Hematopoietic multipotent progenitor cell treated with erythropoietin and hydrocortisone succinate and interleukin-3 and kit ligand, for 15 days (in vitro differentiated cells): Measurements from ENCODE around the gene LRFN5.
"Not testable (repeated sequence)": the region's sequence is repeated elsewhere in the genome, so short reads cannot be mapped to it uniquely, and the experiment has no call there.

Experiments used
- DNase-seq: peaks from one replicate; pipeline ENCODE4 v3.0.0-alpha.2; 2015; ENCODE audit warnings: low spot score

The LRFN5 gene

GRCh38 chr14:41899416-41899815, 292.7 kb downstream of the LRFN5 start:
- no peak for DNase-seq

GRCh38 chr14:41900644-41901043, 294.0 kb downstream of the LRFN5 start:
- no peak for DNase-seq

- DNase-seq, result no peak
Measured at GRCh38 chr14:41901089-41901488, 294.4 kb downstream of the LRFN5 start.

DNA sequence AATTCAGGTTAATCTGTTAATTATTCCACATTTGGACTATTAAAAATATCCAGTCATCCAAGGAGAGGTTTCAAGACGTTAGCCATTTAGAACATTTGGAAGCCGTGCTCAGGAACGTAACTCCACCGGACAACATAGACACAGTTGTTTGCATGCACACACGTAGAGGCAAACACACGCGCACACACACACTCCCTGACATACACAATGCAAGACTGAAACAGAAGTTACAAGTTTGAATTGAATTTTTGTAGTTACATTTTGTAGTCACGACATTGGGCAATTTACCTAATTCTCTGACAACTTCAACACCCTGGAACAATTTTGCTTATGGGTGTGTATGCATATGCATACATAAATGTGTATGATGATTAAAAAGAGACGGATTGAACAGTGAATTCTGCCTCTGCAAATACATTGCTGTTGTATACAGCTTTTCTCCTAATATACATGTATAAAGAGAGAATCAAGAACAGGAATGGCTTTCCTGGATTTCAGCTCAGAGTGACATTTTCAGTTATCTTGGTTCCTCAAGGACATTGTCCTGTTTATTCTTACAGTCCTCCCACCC, 298.8 kb downstream of the LRFN5 start:
- no peak for DNase-seq

DNA sequence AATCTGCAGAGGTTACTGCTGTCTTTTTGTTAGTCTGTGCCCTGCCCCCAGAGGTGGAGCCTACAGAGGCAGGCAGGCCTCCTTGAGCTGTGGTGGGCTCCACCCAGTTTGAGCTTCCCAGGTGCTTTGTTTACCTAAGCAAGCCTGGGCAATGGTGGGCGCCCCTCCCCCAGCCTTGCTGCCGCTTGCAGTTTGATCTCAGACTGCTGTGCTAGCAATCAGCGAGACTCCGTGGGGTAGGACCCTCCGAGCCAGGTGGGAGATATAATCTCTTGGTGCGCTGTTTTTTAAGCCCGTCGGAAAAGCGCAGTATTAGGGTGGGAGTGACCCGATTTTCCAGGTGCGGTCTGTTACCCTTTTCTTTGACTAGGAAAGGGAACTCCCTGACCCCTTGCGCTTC, 304.5 kb downstream of the LRFN5 start:
- not testable (repeated sequence) for DNase-seq

DNA sequence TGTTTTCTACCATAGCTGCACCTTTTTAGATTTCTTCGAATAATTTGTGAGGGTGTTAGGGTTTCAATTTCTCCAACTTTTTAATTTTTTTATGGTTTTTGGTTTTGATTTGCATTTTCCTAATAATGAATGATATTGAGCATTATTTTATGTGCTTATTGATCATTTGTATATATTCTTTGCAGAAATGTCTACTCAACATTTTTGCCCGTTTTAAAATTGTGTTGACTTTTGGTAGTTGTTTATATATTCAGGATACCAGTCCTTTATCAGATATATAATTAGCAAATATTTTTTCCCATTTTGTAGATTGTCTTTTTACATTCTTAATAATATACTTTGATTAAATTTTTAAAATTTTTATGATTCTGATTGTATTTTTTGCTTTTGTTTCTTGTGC, 306.7 kb downstream of the LRFN5 start:
- no peak for DNase-seq

GRCh38 chr14:41915732-41916131, 309.1 kb downstream of the LRFN5 start:
- DNase-seq, result no peak

DNA sequence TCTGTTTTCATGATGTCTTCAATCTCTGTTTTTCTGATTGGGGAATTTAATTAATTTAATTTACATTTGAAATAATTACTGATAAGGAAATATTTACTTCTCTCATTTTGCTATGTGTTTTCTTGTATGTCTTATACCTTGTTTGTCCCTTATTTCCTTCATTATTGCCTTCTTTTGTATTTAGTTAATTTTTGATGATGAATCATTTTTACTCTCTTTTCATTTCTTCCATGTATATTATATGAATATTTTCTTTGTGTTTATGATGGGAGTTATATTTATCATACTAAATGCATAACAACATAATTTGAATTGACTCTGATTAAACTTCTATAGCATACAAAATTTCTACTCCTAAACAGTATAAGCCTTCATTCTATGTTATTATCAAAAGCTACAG, 309.6 kb downstream of the LRFN5 start:
- no peak for DNase-seq

DNA sequence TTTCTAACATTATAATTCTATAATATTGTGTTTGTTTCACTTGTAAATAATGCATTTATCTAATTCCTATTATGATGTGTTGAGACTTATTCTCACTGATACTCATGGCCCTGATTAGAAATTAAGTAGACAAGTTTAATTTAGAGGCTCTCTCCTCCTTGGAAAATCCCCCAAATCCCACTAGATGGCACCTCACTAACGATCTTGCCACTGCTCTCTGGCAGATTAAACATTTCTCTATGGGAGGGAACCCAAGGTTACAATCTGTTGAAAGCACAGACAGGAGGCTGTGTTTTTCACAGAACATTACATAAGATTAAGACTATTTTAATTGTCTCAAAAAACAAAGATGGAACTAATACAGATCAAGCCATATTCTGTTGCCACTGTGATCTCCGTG, 318.7 kb downstream of the LRFN5 start:
- no peak for DNase-seq

DNA sequence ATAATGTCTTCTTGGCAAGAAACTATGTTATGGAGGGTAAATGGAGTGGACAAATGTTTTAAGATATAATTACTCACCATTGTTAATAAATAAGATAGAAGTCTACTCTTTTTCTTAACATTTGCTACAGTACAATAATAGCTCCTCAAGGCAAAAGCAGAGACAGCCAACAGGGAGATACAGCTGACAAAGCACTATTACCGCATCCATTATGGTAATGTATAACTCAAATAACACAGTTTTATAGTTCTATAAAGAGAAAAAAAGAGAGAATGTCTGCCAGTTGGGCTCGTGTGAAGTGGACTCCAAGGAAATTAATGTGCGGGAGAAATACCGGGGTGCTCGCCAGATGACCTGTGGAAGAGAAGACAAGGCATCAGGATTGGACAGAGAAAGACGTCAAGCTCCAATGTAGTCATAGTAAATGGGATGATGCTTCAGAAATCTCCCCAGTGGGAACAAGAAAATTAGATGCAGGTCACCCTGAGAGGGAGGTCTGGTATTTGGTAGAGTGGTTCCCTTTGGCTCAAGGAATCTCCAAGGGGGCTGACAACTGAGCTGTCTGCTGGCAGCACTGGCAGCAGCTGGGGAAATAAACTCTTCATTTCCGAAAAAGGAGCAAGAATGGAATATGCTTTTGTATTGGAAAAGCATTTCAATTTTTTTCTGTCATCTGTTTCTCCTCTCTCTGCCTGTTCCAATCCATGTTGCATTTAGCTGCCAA, 343.9 kb downstream of the LRFN5 start:
- no peak for DNase-seq
